Left lung (tissue), 10 donors: ENCODE data around the gene GLIS1. TPM values are rescaled to one million over a fixed set of nuclear protein-coding genes. Genes with fewer than 3 reads are reported as not detected.

Source experiments
- ATAC-seq: fragments of 200-7000 bp; cut with Tn5 transposase; one replicate; pipeline ENCODE4 v1.9.1; 2020; ENCODE audit warnings: moderate library complexity
- DNase-seq, 4 donors: peaks; one replicate each; pipeline ENCODE4 v3.0.0-alpha.2; 2013 to 2020
- H3K27ac ChIP-seq, 2 donors: fragments of 200-600 bp; sonication (generic) in 1 of 2; one replicate each; pipeline versions ENCODE4 v1.5.0 to v1.8.0; 2020 to 2021
- H3K27me3 ChIP-seq, 2 donors: fragments of 200-600 bp; sonication (generic) in 1 of 2; one replicate each; pipeline versions ENCODE4 v1.5.0 to v1.8.0; 2020 to 2021
- H3K36me3 ChIP-seq, 2 donors: fragments of 200-600 bp; sonication (generic) in 1 of 2; one replicate each; pipeline versions ENCODE4 v1.5.0 to v1.8.0; 2020 to 2021
- H3K4me1 ChIP-seq, 2 donors: fragments of 200-600 bp; one replicate each; pipeline ENCODE4 v1.8.0; 2021
- H3K4me3 ChIP-seq, 2 donors: fragments of 200-600 bp; sonication (generic) in 1 of 2; one replicate each; pipeline versions ENCODE4 v1.5.0 to v1.8.0; 2020 to 2021; ENCODE audit warnings: mild to moderate bottlenecking in 1 of 2
- H3K9me3 ChIP-seq, 2 donors: fragments of 200-600 bp; sonication (generic) in 1 of 2; one replicate each; pipeline versions ENCODE4 v1.5.0 to v1.8.0; 2020 to 2021
- intact Hi-C, 2 donors: fragments of 100-400 bp; cut with DNase I; formaldehyde crosslinking; loops; one replicate each; pipeline versions ENCODE4 v1.11.2 to v1.14.2; 2022
- polyA plus RNA-seq, 6 donors: library from polyadenylated mRNA; unstranded; fragments of 120-200 nt; gene quantifications; one replicate each; pipeline ENCODE4 v1.2.1, GENCODE V29; 2013; ENCODE audit not compliant: insufficient read length in 6 of 6
- total RNA-seq, 2 donors: library from RNA; stranded (reverse); fragmentation: NEBNext Ultra II Directional; extraction: Animal tissue kit (Norgen Biotek cat#: 25700); gene quantifications; one replicate each; pipeline ENCODE4 v1.2.1, GENCODE V29; 2021
- TF ChIP-seq, protein P1 (sequence below), 2 donors: fragments of 200-600 bp; sonication (generic) in 1 of 2; IDR thresholded peaks; one replicate each; pipeline versions ENCODE4 v1.5.0 to v1.8.0; 2021; ENCODE audit warnings: antibody characterized with exemption in 2 of 2
- donor health status: DM: no; HTN: yes; CAD: no.
- donor health status: DM: no; HTN: no; CAD: no.

The GLIS1 gene
- total and polyA plus RNA-seq, 8 donors = 0.06 to 0.16 (median 0.12) TPM; not detected in 4

DNA sequence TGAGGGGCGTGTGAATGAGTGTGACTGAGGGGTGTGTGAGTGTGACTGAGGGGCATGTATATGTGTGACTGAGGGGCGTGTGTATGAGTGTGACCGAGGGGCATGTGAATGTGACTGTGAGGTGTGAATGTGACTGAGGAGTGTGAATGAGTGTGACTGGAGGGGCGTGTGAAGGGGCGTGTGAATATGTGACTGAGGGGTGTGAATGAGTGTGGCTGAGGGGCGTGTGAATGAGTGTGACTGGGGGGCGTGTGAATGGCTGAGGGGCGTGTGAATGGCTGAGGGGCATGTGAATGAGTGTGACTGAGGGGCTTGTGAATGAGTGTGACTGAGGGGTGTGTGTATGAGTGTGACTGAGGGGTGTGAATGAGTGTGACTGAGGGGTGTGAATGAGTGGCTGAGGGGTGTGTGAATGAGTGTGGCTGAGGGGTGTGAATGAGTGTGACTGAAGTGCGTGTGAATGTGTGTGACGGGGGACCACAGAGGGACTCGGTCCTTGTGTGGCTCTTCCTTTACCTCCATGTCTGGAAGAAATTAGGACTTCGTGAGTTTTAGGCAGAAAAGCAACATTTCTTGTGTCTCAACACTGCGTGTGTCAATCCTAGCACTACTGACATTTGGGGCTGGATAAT lies 105.8 kb downstream of the GLIS1 start:
- ATAC-seq = no peak
- Histone ChIP-seq H3K27ac (no peak overlapping the region), H3K4me3 (no peak overlapping the region), H3K27me3 (peaks cover 0 to 5% of the 10 kb centered on the region in 2 donors), H3K4me1 (no peaks in the 10 kb centered on the region), H3K9me3 (no peaks in the 10 kb centered on the region), H3K36me3 (no peaks in the 10 kb centered on the region)
- TF ChIP-seq, protein P1, sequence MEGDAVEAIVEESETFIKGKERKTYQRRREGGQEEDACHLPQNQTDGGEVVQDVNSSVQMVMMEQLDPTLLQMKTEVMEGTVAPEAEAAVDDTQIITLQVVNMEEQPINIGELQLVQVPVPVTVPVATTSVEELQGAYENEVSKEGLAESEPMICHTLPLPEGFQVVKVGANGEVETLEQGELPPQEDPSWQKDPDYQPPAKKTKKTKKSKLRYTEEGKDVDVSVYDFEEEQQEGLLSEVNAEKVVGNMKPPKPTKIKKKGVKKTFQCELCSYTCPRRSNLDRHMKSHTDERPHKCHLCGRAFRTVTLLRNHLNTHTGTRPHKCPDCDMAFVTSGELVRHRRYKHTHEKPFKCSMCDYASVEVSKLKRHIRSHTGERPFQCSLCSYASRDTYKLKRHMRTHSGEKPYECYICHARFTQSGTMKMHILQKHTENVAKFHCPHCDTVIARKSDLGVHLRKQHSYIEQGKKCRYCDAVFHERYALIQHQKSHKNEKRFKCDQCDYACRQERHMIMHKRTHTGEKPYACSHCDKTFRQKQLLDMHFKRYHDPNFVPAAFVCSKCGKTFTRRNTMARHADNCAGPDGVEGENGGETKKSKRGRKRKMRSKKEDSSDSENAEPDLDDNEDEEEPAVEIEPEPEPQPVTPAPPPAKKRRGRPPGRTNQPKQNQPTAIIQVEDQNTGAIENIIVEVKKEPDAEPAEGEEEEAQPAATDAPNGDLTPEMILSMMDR (IDR thresholded peaks at IDR 0.05) = no peak
- intact Hi-C loops = no loop called here
- no peak for DNase-seq

- H3K27ac ChIP-seq = no peak overlapping the region
- H3K9me3 ChIP-seq = no peaks in the 10 kb centered on the region
- intact Hi-C loops = no loop called here
- ATAC-seq (no peak), DNase-seq (no peak)
- peaks cover 0 to 5% of the 10 kb centered on the region in 2 donors for H3K27me3 ChIP-seq
- H3K36me3 ChIP-seq = no peaks in the 10 kb centered on the region
- no peak overlapping the region for H3K4me3 ChIP-seq
- no peaks in the 10 kb centered on the region for H3K4me1 ChIP-seq
- TF ChIP-seq, protein P1 (IDR thresholded peaks at IDR 0.05) = no peak
Measured at GRCh38 chr1:53631622-53632310, 107.2 kb downstream of the GLIS1 start.

DNA sequence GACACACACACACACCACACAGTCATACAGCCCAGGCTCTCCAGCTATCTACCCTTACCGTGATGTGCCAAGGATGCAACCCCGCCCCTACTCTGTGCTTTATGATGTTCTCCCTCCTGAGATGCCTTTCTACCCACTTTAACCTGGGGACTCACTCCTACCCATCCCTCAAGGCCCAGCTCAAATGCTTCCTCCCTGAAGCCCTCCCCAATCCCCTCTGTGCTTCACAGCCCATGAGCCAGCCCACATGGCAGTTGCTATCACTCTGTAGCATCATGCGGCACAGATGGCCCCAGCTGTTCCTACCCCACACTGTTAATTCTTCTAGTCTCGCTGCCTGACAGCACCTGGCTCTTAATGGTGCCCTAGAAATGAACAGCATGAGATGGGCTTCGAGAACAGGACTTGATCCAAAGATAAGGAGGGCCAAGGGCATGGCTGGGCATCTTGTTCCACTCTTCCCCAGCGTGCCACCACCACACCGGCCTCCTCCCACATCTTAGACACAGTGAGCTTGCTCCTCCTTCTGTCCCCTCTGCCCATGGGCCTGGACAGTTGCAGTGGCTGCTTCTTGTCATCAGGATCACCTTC lies 109.8 kb downstream of the GLIS1 start:
- H3K4me1 ChIP-seq = no peaks in the 10 kb centered on the region
- no peaks in the 10 kb centered on the region for H3K27me3 ChIP-seq
- no peak for ATAC-seq
- TF ChIP-seq, protein P1 (IDR thresholded peaks at IDR 0.05) = no peak
- DNase-seq = no peak
- H3K9me3 ChIP-seq = no peaks in the 10 kb centered on the region
- H3K4me3 ChIP-seq = no peak overlapping the region
- intact Hi-C loops = no loop called here
- H3K27ac ChIP-seq = no peak overlapping the region
- H3K36me3 ChIP-seq = no peaks in the 10 kb centered on the region

DNA sequence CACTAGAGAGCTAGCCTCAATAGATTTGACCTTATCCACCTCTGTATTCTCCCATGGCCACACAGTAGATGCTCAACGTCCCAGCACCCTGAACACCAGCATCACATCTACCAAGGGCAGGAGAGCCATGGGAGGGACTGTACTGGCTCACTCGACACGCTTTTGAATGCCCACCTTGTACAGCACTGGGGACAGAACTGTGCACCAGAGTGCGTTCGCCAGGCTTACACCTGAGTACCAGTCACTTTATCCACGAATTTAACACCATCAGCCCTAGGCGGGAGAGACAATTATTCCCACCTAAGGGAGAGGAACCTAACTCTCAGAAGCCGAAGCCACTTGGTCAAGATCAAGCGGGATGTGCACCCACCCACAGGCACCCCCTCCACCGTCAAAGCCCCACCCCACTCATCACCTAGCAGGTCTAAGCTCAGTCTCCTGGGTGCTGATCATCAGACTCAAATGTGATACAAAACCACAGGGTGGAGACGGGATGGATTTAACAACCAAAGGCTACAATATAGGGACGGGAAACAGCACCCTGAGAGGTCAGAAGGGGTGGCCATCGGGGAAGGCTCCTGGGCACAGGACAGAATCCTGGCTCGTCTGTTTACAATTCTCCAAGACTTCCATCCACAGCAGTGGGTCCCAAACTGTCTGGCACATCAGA lies 110.5 kb downstream of the GLIS1 start:
- Histone ChIP-seq H3K4me3 (no peak overlapping the region), H3K27me3 (no peaks in the 10 kb centered on the region), H3K9me3 (no peaks in the 10 kb centered on the region), H3K27ac (no peak overlapping the region), H3K4me1 (no peaks in the 10 kb centered on the region), H3K36me3 (no peaks in the 10 kb centered on the region)
- ATAC-seq (no peak), DNase-seq (no peak)
- TF ChIP-seq, protein P1 (IDR thresholded peaks at IDR 0.05) = no peak
- intact Hi-C loops = no loop called here

DNA sequence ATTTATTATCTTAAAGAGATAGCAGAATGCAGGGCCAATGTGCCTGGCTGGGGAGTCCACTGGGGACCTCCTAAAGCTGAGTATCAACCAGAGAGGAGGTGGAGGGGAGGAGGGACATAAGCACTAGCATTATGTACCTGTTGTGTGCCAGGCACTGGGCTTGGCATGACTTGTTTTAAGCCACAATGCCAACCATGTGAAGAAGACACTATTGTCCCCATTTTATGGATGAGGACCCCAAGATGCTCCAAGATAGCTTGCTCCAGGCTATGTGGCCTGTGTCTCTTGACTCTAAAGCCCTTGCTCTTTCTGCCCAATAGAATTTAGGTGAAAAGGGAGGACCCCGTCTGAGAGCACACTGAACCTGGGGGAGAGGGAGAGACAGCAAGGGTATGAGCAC lies 111.3 kb downstream of the GLIS1 start:
- intact Hi-C loops = no loop called here
- no peak for DNase-seq
- TF ChIP-seq, protein P1 (IDR thresholded peaks at IDR 0.05) = no peak
- Histone ChIP-seq H3K9me3 (no peaks in the 10 kb centered on the region), H3K27me3 (no peaks in the 10 kb centered on the region), H3K27ac (no peak overlapping the region), H3K4me3 (no peak overlapping the region), H3K4me1 (no peaks in the 10 kb centered on the region), H3K36me3 (no peaks in the 10 kb centered on the region)
- ATAC-seq = no peak
